HCT116 (cell line): Measurements from ENCODE around the gene ACCSL. TPM values are rescaled to one million over a fixed set of nuclear protein-coding genes. Genes with fewer than 3 reads are reported as not detected.

Experiments used
- ATAC-seq: fragments of 200-7000 bp; cut with Tn5 transposase; 2 replicates; pipeline ENCODE4 v1.9.1; 2020; ENCODE audit warnings: mild to moderate bottlenecking, moderate library complexity
- BruUV-seq: library from RNA; stranded (reverse); fragments of 400-500 nt; replicated peaks from 2 replicates; lab custom pipeline; 2021; lab: Mats Ljungman, UMichigan
- CTCF ChIA-PET: fragments of 300-600 bp; sonication (Branson Sonifier 250); formaldehyde crosslinking; loops from one replicate; lab custom pipeline; 2021; ENCODE audit warnings: antibody characterized with exemption; lab: Charles Lee
- POLR2A ChIA-PET: fragments of 300-600, 350-600 bp; sonication (Branson Sonifier 250); formaldehyde crosslinking; loops from one replicate; lab custom pipeline; 2021; ENCODE audit warnings: antibody characterized with exemption; lab: Charles Lee
- RAD21 ChIA-PET, 2 experiments: fragments of 300-600 bp; sonication (Branson Sonifier 250); formaldehyde crosslinking; loops; one replicate each; lab custom pipeline; 2023; ENCODE audit warnings: low total read pairs in 2 of 2; ENCODE audit not compliant: uncharacterized antibody in 2 of 2, unreplicated experiment in 2 of 2, low non-redundant PET in 1 of 2; lab: Charles Lee
- DNase-seq: peaks from one replicate; pipeline ENCODE4 v3.0.0-alpha.2; 2010; ENCODE audit warnings: low read depth, low spot score
- H2AFZ ChIP-seq: fragments of 200-600 bp; shearing (Covaris generic), sonication (generic); 2 replicates; pipeline ENCODE4 v1.6.1; 2017; ENCODE audit warnings: low read depth, mixed run types, mixed read lengths, antibody characterized with exemption, low read length; ENCODE audit not compliant: poor library complexity, severe bottlenecking
- H3K27ac ChIP-seq: 2 replicates; pipeline ENCODE4 v1.5.1; 2012; ENCODE audit warnings: low read depth, low read length
- H3K27me3 ChIP-seq: fragments of 200-600 bp; sonication (generic); 2 replicates; pipeline ENCODE4 v1.6.1; 2016; ENCODE audit warnings: mixed run types, low read length, mixed read lengths; ENCODE audit not compliant: insufficient read depth
- H3K36me3 ChIP-seq, 2 experiments: fragments of 200-500 bp in 1 of 2; fragments of 200-600 bp in 1 of 2; sonication (Bioruptor generic) in 1 of 2; sonication (generic) in 1 of 2; 2 replicates each; pipeline versions ENCODE4 v1.5.1 to v1.6.1; 2014 to 2016; ENCODE audit warnings: low read length in 2 of 2, inconsistent platforms in 1 of 2, mixed read lengths in 1 of 2, mixed run types in 1 of 2; ENCODE audit not compliant: insufficient read depth in 2 of 2, control insufficient read depth in 1 of 2
- H3K4me1 ChIP-seq, 2 experiments: fragments of 200-600 bp in 1 of 2; sonication (generic) in 1 of 2; 2 replicates each; pipeline versions ENCODE4 v1.5.1 to v1.6.1; 2012 to 2017; ENCODE audit warnings: low read length in 2 of 2, inconsistent platforms in 1 of 2, mild to moderate bottlenecking in 1 of 2, mixed read lengths in 1 of 2, mixed run types in 1 of 2, moderate library complexity in 1 of 2; ENCODE audit not compliant: insufficient read depth in 2 of 2, control insufficient read depth in 1 of 2
- H3K4me2 ChIP-seq: fragments of 200-600 bp; sonication (generic); 2 replicates; pipeline ENCODE4 v1.6.1; 2017; ENCODE audit warnings: mixed run types, low read length, mixed read lengths
- H3K4me3 ChIP-seq, 2 experiments: fragments of 200-600 bp in 1 of 2; sonication (generic) in 1 of 2; replicated peaks in 1 of 2; 2 replicates each; pipeline ENCODE4 v1.5.1; 2011 to 2016; ENCODE audit warnings: low read length in 2 of 2, control low read depth in 1 of 2, low read depth in 1 of 2, mild to moderate bottlenecking in 1 of 2, mixed read lengths in 1 of 2, mixed run types in 1 of 2
- H3K79me2 ChIP-seq: fragments of 200-600 bp; sonication (generic); 2 replicates; pipeline ENCODE4 v1.6.1; 2017; ENCODE audit warnings: mild to moderate bottlenecking, mixed run types, low read length, moderate library complexity, mixed read lengths; ENCODE audit not compliant: insufficient read depth
- H3K9ac ChIP-seq: fragments of 200-600 bp; sonication (generic); 2 replicates; pipeline ENCODE4 v1.6.1; 2016; ENCODE audit warnings: low read length, mixed read lengths
- H3K9me2 ChIP-seq: fragments of 200-600 bp; sonication (generic), shearing (Covaris generic); 2 replicates; pipeline ENCODE4 v1.6.1; 2017; ENCODE audit warnings: mixed run types, mild to moderate bottlenecking, moderate library complexity; ENCODE audit not compliant: insufficient read depth
- H3K9me3 ChIP-seq, 2 experiments: fragments of 200-500 bp in 1 of 2; fragments of 200-600 bp in 1 of 2; sonication (Bioruptor generic) in 1 of 2; sonication (generic) in 1 of 2; 2 replicates each; pipeline ENCODE4 v1.6.1; 2014 to 2017; ENCODE audit warnings: low read length in 2 of 2, mixed read lengths in 2 of 2, inconsistent platforms in 1 of 2, low read depth in 1 of 2, mild to moderate bottlenecking in 1 of 2, mixed run types in 1 of 2, moderate library complexity in 1 of 2; ENCODE audit not compliant: control insufficient read depth in 1 of 2, insufficient read depth in 1 of 2
- H4K20me1 ChIP-seq: fragments of 200-600 bp; sonication (generic), shearing (Covaris generic); 2 replicates; pipeline ENCODE4 v1.6.1; 2017; ENCODE audit warnings: mixed run types, mild to moderate bottlenecking, moderate library complexity; ENCODE audit not compliant: insufficient read depth
- CEBPB ChIP-seq: IDR thresholded peaks from 2 replicates; pipeline ENCODE4 v1.6.1; 2012; ENCODE audit warnings: low read depth
- EZH2 ChIP-seq: fragments of 200-600 bp; sonication (generic); IDR thresholded peaks from 2 replicates; pipeline ENCODE4 v1.6.1; 2017; ENCODE audit warnings: antibody characterized with exemption, mixed run types
- JUND ChIP-seq: IDR thresholded peaks from 2 replicates; pipeline ENCODE4 v1.6.1; 2012
- POLR2A ChIP-seq: IDR thresholded peaks from 2 replicates; pipeline ENCODE4 v1.7.0; 2011; ENCODE audit warnings: borderline replicate concordance; ENCODE audit not compliant: insufficient read depth, insufficient read length; ENCODE audit errors: extremely low read depth
- POLR2AphosphoS5 ChIP-seq: IDR thresholded peaks from 2 replicates; pipeline ENCODE4 v1.6.1; 2011; ENCODE audit warnings: mild to moderate bottlenecking, low read depth, low read length, moderate library complexity
- RAD21 ChIP-seq: IDR thresholded peaks from 2 replicates; pipeline ENCODE4 v1.6.1; 2012; ENCODE audit warnings: low read depth, mild to moderate bottlenecking
- SP1 ChIP-seq: IDR thresholded peaks from 2 replicates; pipeline ENCODE4 v1.6.1; 2012; ENCODE audit warnings: low read depth
- TCF7L2 ChIP-seq: IDR thresholded peaks from 2 replicates; pipeline ENCODE4 v1.7.0; 2011; ENCODE audit warnings: borderline replicate concordance, inconsistent platforms; ENCODE audit not compliant: insufficient read depth, insufficient read length; ENCODE audit errors: extremely low read depth
- ZFX ChIP-seq: fragments of 450-650 bp; IDR thresholded peaks from 2 replicates; pipeline ENCODE4 v1.6.1; 2017
- ZNF274 ChIP-seq: fragments of 200-500 bp; sonication (Bioruptor generic); IDR thresholded peaks from 2 replicates; pipeline ENCODE4 v1.6.1; 2014; ENCODE audit warnings: mild to moderate bottlenecking, low read depth, low read length, inconsistent platforms
- intact Hi-C: fragments of 100-400 bp; cut with micrococcal nuclease; formaldehyde crosslinking; loops from 2 replicates; pipeline ENCODE4 v1.10.0; 2022
- total RNA-seq: library from RNA; stranded (reverse); gene quantifications from one replicate; pipeline ENCODE4 v1.2.1, GENCODE V29; 2021; ENCODE audit not compliant: unreplicated experiment
- TF ChIP-seq, protein P1 (sequence below): IDR thresholded peaks from 2 replicates; pipeline ENCODE4 v1.6.1; 2012; ENCODE audit warnings: low read depth

Gene ACCSL
- total RNA-seq, 1 experiment from 2014 or later: not detected

DNA sequence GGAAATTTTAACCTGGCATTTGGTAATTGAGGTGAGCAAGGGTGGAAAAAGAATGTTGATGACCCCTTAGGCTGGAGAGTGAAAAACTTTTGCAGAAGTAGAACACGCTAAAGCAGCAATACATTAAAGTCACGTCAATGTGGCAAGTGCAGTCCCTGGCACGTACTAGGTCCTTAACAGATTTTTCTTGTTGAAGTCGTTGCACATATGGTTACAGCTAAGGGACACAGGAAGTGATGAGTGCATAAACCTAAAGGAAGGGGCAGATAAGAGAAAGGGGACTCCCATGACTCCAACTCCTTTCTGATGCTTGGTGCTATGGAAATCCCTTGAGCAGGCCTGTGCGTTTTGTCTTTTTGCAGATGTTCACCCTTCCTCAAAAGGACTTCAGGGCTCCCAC lies 19.5 kb downstream of the ACCSL start:
- Histone ChIP-seq H3K79me2 (no peaks in the 10 kb centered on the region), H4K20me1 (no peaks in the 10 kb centered on the region), H3K36me3 (no peaks in the 10 kb centered on the region), H3K9me3 (no peaks in the 10 kb centered on the region), H3K9ac (no peak overlapping the region), H2AFZ (no peak overlapping the region), H3K4me1 (peaks cover 11 to 19% of the 10 kb centered on the region in 2 experiments), H3K27me3 (no peaks in the 10 kb centered on the region), H3K4me2 (peak overlapping the region; percentile 91), H3K4me3 (peak overlapping the region; percentile 60 to 72; a peak in 3 of 4 replicates)
- ATAC-seq: no peak
- ChIA-PET POLR2A (interaction anchor here (0.9 kb wide), 1 partner anchor 26 kb away, joined by 3 read pairs; no protein-coding TSS in a partner anchor), RAD21 (no interaction called here), CTCF (interaction anchor here (1.1 to 1.5 kb wide), 2 partner anchors 11 to 178 kb away, joined by 3 read pairs; no protein-coding TSS in a partner anchor)
- no peak for DNase-seq
- intact Hi-C loops: no loop called here
- no TSS peak for BruUV-seq
- TF ChIP-seq POLR2AphosphoS5: no peak
- no peak for TF ChIP-seq ZFX
- no peak for TF ChIP-seq SP1
- TF ChIP-seq JUND: no peak
- TF ChIP-seq ZNF274: no peak
- TF ChIP-seq, all 23 proteins: peak for 0
- H3K27ac ChIP-seq: peak overlapping the region; percentile 78
- no peaks in the 10 kb centered on the region for H3K9me2 ChIP-seq

DNA sequence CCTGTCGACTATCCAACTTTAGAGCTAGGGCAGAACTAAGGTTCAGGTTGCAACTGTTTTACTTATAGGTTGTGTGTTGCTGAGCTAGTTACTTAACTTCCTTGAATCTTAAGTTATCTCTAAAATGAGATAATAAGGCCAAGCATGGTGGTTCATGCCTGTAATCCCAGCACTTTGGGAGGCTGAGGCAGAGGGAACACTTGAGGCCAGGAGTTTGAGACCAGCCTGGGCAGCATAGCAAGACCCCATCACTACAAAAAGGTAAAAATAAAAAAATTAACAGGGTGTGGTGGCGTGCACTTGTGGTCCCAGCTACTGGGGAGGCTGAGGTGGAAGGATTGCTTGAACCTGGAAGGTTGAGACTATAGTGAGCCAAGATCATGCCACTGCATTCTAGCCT lies 20.4 kb downstream of the ACCSL start:
- Histone ChIP-seq H3K27me3 (no peaks in the 10 kb centered on the region), H3K79me2 (no peaks in the 10 kb centered on the region), H3K36me3 (no peaks in the 10 kb centered on the region), H3K9ac (no peak overlapping the region), H3K9me3 (no peaks in the 10 kb centered on the region), H3K4me3 (no peak overlapping the region), H3K27ac (no peak overlapping the region), H3K4me1 (peaks cover 11 to 19% of the 10 kb centered on the region in 2 experiments), H3K4me2 (no peak overlapping the region)
- ChIA-PET POLR2A (no interaction called here), RAD21 (no interaction called here), CTCF (interaction anchor here (1.1 kb wide), 1 partner anchor 27 kb away, joined by 4 read pairs; the partner anchor contains the start of gene EXT2)
- ATAC-seq: no peak
- no peak for TF ChIP-seq POLR2A
- TF ChIP-seq CEBPB: no peak
- TF ChIP-seq EZH2: no peak
- TF ChIP-seq TCF7L2: no peak
- no peak for TF ChIP-seq RAD21
- TF ChIP-seq, protein P1, sequence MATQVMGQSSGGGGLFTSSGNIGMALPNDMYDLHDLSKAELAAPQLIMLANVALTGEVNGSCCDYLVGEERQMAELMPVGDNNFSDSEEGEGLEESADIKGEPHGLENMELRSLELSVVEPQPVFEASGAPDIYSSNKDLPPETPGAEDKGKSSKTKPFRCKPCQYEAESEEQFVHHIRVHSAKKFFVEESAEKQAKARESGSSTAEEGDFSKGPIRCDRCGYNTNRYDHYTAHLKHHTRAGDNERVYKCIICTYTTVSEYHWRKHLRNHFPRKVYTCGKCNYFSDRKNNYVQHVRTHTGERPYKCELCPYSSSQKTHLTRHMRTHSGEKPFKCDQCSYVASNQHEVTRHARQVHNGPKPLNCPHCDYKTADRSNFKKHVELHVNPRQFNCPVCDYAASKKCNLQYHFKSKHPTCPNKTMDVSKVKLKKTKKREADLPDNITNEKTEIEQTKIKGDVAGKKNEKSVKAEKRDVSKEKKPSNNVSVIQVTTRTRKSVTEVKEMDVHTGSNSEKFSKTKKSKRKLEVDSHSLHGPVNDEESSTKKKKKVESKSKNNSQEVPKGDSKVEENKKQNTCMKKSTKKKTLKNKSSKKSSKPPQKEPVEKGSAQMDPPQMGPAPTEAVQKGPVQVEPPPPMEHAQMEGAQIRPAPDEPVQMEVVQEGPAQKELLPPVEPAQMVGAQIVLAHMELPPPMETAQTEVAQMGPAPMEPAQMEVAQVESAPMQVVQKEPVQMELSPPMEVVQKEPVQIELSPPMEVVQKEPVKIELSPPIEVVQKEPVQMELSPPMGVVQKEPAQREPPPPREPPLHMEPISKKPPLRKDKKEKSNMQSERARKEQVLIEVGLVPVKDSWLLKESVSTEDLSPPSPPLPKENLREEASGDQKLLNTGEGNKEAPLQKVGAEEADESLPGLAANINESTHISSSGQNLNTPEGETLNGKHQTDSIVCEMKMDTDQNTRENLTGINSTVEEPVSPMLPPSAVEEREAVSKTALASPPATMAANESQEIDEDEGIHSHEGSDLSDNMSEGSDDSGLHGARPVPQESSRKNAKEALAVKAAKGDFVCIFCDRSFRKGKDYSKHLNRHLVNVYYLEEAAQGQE: no peak
- TF ChIP-seq, all 23 proteins: peak for 0
- intact Hi-C loops: no loop called here
- DNase-seq: no peak
- no TSS peak for BruUV-seq
- no peak overlapping the region for H2AFZ ChIP-seq
- no peaks in the 10 kb centered on the region for H4K20me1 ChIP-seq
- H3K9me2 ChIP-seq: no peaks in the 10 kb centered on the region
